Cardiac ventricle fibroblast (primary cell): ENCODE measurements around the gene CDHR3. TPM values are rescaled to one million over a fixed set of nuclear protein-coding genes. Genes with fewer than 3 reads are reported as not detected.

Source experiments
- total RNA-seq: library from RNA; depleted of rRNA; stranded (reverse); fragments of >200 nt; gene quantifications from 2 replicates; pipeline ENCODE4 v1.2.3, GENCODE V29; 2015

CDHR3 gene
- total RNA-seq, result 1.6 and 3.6 TPM in 2 replicates

GRCh38 chr7:105963038-105963667, at the start of gene CDHR3:
Gene CDHR3, plus strand, starts transcription at chr7:105963264. Its CDS starts 55 bp downstream, at chr7:105963319.

Other genes starting within 250 kb of the CDHR3 start
- 3.5 and 4.1 TPM in 2 replicates for gene ATXN7L1, start 86.7 kb upstream of the CDHR3 start, total RNA-seq
- 61.5 TPM in 2 replicates for gene SYPL1, start 149.0 kb downstream of the CDHR3 start, total RNA-seq